NOMO-1 treated with dmso at 0.1 percent for 144 hours (cell line): ENCODE results near the gene BMP3.
"Not testable (repeated sequence)": the region's sequence is repeated elsewhere in the genome, so short reads cannot be mapped to it uniquely, and the experiment has no call there.

Experiments
- DNase-seq: peaks from one replicate; lab custom pipeline; 2025; ENCODE audit not compliant: unreplicated experiment; lab: John Stamatoyannopoulos, UW

Gene BMP3, protein sequence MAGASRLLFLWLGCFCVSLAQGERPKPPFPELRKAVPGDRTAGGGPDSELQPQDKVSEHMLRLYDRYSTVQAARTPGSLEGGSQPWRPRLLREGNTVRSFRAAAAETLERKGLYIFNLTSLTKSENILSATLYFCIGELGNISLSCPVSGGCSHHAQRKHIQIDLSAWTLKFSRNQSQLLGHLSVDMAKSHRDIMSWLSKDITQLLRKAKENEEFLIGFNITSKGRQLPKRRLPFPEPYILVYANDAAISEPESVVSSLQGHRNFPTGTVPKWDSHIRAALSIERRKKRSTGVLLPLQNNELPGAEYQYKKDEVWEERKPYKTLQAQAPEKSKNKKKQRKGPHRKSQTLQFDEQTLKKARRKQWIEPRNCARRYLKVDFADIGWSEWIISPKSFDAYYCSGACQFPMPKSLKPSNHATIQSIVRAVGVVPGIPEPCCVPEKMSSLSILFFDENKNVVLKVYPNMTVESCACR

DNA sequence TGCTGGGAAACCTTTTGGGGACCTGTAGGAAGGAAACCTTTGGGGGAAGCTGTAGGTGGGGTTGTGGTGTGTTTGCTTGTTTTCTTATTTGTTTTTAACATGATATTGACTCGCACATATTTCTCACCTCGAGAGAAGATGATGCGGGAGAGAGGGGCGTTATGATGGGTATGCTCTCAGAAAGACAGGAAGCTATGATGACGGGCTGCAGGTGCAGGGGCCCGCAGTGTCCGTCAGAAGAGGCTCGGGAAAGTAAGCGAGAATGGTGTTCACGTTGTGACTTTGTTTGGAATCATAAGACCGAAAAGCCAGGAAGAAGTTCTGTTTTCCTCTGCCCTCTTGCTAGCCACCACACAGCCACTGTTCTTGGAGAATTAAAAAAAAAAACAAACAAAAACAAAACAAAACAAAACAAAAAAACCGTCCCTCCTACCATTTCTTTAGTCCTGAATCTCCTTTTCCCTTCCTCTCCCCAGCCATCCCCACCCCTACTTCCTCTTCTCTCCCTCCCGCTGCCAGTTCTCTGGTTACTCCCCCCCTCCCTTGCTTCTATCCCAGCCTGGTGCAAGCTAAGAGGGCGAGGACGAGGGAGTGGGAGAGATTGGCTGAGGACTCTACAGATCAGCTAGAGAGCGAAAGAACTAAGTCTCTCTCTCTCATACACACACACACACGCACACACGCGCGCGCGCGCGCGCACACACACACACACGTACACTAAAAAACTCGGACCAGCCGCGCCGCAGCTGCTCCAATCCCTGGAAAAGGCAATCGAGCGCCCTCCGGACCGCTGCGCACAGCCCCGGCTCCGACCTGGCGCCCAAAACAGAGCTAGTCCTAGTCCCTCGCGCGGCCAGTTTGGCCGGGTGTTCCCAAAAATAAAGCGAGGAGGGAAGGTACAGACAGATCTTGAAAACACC lies at the start of gene BMP3:
Gene BMP3, plus strand, starts transcription at position 648 of the 920 bp plus-strand sequence. CDS start 577 bp downstream, outside the sequence.
- DNase-seq: no peak

DNA sequence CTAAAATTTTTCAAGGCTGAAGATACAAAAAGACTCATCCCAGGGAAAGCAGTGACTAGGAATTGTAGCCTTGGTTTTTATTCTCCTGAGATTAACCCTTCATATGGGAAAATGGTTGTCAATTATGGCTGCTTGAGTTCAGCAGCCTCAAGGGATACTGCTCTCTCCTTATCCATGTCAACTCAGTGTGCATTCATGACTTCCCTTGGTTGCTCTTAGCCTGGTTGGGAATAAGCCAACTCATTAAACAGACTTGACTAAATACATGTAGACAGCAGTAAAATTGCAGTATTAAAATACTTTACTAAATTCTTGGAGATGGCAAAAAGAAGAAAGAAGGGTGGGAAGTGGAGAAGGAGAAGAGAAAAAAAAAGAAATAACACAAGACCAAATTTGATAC lies 44.5 kb upstream of the BMP3 start:
- no peak for DNase-seq

DNA sequence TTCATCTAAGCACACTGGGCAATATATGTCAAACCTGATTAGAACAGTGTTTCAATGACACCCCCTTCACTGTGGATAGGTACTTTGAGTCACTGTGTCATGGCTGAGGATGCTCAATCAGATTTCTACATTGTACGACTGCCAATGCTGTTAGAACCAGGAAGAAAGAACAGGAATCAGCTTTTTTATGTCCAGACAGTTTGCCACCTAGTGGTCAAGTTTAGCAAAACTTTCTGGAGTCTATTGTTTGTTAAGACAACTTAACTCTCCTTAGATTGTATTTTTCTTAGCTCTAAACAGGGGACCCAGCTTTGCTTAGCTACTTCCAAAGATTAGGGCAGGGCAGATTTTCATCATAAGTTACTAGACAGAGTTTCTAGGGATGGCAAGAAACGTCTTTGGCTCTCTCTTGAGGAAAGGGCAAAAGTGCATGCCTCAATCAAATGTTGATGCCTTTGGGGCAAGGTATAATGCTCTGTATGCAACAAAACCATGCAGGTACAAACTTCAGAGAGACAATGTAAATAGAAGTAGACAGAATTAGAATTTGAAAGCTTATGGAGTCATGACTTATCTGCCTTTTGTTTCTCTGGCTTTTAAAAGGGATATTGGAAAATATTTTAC lies 40.5 kb upstream of the BMP3 start:
- no peak for DNase-seq

DNA sequence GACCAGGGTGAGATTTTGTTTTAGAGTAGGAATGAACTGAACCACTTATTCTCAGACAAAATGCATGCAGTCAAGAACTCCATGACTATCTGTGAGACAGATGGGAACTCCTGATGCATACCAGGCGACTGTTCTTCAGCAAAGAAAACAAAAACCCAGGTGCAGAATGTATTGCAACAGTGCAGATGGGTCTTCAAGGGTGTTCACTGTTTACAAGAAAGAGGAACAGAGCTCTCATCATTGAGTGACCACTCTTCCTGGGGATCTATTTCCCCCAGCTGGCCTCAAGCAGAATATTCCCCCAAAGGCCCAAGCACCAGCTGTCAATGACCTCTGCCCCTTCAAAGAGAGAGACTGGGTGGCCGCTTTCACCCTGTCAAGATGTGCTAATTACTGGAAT lies 39.7 kb upstream of the BMP3 start:
- DNase-seq: no peak

DNA sequence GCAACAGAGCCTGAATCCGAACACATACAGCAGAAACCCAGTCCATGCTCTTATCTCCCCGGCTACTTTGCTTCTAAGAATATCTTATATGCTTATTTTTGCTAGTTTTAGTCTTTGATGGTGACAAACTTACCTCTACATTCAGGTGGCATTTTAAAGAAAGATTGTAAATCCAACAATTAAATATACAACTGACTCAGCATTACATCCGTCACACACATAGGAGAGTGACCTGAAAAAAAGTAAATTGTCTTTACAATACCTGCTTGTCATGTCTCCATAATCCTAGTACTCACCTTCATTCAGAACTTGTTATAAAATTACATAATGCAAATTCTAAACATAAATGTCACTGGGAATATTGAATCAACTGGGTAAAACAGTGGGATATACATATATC lies 30.6 kb upstream of the BMP3 start:
- DNase-seq: no peak

DNA sequence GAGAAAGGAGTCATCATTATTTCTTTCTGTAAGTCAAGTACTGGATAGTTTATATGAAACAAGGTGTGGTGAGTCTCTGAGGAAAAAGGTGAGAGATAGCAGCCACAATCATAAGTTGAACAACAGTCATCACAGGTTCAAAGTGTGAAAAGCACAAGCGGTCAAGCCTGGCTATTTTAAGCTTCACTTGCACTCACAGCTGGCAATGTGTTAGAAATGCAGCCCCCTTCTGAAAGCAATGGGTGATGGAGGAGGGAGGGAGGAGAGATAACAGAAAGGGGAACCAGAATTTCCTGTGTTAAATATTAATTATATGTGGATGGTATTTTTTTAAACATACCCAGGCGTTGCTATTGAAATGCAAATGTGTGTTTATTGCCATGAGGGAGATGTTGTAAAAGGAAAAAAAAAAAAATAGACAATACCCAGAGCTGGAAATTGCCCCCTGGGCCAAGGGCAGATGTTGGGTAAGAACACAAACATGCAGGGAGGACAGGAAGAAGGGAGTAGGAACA lies 26.9 kb upstream of the BMP3 start:
- DNase-seq: no peak

DNA sequence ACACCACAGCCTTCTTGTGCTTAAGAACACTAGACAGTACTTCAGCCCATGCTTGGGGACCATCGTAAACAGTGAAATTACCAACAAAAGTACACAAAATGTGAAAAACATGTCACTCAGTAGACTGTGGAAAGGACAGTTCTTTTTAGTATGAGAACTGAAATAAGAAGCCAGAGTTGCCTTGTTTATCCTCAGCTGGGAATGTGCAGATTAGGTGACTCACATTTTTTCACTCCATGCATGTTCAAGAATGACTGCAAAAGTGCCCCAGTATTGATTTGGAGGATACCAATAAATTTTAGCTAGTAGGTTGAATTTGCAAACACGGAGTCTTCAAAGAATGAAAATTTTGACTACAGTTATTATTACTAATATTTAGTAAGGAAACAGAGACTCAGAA lies 23.1 kb upstream of the BMP3 start:
- DNase-seq: no peak

DNA sequence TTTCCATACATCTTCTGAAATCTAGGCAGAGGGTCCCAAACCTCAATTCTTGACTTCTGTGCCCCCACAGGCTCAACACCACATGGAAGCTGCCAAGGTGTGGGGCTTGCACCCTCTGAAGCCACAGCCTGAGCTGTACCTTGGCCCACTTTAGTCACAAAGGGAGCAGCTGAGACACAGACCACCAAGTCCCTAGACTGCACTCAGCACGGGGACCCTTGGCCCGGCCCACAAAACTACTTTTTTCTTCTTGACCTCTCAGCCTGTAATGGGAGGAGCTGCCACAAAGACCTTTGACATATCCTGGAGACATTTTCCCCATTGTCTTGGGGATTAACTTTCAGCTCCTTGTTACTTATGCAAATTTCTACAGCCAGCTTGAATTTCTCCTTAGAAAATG lies 13.9 kb upstream of the BMP3 start:
- not testable (repeated sequence) for DNase-seq

DNA sequence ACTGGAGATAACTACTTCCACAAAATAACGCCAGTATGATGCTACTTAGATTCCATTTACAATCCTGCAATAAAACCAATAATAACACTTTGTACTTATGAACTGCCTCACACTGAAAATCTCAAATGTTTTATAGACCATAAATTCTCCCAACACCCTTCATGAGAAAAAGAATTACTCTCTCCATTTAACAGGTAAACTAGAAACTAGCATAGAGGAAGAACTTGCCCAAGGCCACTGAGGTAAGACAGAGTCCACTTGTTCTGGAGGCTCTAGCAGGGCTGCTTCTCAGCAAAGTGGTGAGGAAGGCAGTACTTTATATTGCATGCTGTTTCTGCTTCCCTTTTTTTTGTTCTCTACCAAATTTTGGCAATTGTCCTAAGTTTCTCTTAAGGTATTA lies 11.5 kb upstream of the BMP3 start:
- DNase-seq: no peak

DNA sequence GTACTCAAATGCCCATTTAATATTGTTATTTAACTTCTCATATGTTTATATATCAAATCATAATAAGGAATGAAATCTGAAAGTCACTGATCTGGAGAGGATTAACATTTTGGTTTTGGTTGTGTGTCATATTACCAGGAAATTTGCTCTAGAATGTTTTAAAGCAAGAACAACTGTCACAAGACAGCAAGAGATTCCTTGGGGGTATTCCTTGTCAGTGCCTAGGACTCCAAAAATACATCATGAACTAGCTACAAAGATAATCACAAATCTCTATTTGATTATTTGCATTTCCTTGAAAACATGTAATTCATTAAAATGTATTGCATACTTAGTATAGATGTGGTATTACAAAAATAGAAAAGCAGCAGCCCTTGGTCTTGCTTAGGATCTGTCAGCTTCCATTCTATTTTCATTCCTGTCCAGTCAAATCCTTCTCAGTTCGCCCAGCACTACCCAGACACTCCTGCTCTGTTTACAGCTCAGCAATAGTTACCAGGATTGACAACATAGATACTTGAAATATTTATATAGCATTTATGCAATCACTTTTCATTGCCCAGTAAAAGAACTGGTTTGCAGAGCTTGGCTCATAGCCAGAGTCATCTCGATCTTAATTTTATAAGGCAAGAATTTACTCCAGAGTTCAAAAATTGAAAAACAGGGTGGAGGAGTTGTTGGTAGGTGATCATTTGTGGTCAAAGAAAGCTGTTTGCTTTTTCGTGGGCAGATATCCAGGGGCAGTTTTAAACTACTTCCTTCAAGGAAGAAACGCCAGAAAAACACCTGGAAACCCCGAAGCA lies 9.2 kb upstream of the BMP3 start:
- DNase-seq: no peak

DNA sequence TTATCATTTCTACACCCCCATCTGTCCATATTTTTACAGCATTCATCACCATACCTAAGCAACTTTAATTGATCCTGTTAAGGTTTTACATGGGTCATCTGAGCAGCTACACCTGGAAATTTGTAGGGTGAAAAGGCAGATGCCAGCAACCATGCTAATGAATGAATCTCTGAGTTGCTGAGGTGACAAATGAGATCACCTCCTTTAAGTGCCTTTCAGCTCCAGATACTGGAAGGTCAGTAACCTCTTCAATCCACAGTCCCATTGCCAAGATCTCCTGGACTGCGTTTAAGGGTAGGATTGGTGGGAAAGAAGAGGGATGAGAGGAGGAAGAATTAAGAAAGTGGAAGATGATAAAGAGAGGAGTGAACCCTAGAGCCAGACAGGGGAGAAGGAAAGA lies 8.5 kb upstream of the BMP3 start:
- DNase-seq: no peak

DNA sequence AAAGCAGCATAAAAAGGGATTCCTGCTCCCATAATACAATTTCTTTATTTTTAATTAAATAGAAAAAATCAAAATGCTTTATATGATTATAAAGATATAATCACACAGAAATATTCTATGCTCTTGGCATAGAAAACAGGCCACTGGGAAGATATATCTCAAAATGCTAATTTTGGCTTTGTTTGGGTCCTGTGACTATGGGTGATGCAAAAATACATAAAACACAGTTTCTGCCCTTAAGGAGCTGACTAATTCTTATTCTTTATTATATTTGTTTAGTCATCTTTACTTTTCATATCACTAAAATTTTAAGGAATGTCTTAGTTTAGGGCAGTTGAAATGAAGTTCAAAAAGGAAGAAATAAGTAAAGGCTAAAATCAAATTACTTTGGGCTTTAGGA lies 7.0 kb upstream of the BMP3 start:
- DNase-seq: no peak

DNA sequence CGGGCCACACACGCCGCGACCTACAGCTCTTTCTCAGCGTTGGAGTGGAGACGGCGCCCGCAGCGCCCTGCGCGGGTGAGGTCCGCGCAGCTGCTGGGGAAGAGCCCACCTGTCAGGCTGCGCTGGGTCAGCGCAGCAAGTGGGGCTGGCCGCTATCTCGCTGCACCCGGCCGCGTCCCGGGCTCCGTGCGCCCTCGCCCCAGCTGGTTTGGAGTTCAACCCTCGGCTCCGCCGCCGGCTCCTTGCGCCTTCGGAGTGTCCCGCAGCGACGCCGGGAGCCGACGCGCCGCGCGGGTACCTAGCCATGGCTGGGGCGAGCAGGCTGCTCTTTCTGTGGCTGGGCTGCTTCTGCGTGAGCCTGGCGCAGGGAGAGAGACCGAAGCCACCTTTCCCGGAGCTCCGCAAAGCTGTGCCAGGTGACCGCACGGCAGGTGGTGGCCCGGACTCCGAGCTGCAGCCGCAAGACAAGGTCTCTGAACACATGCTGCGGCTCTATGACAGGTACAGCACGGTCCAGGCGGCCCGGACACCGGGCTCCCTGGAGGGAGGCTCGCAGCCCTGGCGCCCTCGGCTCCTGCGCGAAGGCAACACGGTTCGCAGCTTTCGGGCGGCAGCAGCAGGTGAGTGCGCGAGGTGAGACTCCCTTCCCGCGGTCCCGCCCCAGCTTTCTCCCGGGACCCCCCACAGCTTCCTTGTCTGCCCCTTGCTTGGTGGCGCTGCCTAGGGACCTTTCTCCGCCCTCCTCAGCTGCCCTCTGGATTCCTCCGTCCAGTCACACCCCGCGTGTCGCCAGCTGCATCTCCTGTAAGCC lies 678 bp downstream of the BMP3 start:
- DNase-seq: no peak

DNA sequence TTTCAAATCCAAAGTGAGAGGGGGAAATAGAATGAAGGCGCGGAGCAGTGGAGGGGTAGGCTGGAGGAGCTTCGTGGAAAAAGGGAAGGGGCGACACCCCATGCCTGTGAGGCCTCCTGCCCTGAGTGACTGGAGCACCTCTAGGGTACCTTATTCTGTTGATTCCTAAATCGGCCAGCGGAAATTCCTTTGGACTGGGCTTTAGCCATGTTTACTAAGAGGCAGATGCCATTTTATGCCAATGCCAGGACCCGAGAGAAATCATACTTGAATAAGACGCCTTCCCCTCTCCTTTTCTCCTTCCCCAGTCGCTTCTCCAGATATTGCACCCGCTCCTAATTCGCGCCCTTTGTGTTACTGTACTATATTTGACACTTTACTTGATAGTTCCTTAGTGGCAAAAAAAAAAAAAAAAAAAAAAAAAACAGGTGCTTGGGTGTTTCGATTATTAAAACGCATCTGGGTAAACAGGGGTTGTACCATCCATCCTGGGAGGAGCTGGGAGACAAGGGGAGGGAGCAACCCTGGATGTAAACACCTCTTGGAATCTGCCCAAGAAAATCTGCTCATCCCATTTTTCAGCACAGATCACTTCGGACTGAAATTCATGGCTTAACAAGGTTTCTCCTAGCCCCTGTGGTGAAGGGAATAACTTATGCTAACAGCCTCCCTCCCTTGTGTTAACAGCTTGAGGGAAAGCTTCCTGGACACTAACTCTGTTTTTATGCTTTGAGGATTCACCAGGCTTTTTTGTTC lies 1.5 kb downstream of the BMP3 start:
- no peak for DNase-seq

DNA sequence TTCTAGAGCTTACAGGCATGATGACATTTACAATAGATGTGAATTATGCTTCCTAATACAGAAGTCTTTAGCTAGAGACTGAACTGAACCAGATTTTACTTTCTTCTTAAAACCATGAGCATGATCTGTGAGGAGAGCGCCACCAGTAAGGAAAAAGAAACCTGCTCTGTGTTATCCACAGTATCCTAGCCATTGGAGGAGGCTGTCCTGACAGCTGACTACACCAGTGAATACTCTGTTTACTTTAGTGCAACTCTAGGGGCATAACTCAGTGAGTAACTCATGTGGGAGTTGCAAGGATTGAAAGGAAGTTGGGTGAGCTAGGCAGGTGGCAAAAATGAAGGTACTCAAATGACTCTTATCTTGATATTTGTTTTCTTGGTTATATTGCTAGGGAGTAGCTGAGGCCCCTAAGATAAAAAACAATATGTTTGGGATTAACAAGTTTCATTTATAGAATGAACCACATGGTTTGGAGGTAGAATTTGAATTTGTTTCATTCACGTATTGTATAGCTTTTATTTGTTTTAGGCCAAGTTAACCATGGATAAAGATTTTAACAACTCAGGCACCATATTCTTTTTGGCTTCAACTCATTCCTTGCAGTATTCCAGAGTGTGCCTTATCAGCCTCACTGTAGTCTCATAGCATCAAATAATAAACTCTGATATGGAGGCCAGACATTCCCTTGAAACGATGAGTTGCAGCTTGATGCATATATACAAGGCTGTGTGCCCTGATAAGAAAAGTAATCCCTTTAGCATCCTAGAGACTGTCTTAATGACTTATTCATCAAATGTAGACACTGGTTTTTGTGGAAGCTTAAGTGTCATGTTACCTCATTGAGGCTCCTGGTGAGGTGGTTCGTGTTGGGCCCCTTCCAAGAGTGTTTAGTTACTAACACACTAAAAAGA lies 2.5 kb downstream of the BMP3 start:
- DNase-seq: no peak

DNA sequence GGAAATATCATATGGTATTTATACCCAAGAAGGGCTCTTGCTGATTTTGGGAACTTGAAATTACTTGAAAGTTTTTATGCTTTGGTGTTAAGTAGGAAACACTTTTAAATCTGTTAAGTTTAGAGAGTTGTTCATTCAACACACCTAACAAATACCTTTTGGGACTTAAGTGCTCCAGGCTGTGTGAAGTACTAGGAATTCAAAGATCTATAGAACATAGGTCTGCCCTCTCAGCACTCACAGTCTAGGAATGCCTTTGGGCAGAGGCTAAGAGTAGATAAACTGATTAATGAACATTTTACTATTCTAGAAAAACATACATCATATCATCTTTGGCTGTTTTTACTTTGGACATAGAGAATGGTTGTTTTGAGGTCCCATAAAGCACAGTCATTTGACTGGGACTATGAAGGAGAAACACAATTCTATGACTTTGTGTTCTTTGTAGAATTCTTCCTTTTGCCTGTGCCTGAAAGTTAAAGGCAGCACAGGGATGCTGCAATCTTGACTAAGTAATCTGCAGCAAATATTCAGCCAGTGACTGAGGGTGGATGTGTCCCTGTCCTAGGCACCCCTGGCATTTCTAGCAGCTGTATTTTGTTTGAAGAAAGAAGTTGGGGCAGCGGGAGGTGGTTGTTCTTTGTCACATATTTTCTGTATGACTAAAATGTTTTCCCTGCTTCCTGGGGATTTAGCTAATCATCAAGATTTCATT lies 8.3 kb downstream of the BMP3 start:
- DNase-seq: no peak

DNA sequence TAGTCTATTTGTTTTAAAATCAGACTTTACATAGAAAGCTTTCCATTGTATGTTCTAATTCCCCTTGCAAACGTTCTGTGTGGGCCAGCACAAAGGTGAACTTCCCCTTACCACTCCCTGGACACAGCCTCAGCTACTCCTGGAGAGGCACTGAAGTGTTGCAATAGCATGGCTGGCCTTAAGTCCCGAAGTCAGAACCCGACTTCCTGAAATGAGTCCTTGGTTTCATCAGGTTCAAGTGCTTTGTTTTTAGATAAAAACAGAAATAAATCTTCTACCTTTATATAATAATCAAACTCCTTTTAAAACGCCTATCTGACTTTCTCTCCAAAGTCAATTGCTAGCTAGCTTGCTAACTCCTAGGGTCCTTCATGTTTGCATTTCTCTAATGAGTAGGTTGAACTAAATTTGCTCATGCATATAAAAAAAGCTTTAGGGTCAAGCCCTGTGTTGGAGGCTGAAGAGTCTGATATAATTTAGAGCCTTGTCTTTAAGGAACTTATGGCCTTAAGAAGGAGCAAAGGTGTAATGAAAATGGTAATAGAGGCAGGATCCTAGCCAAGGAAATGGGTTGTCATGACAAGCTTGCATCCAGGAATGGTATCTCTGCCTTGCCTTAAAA lies 9.0 kb downstream of the BMP3 start:
- DNase-seq: peak; percentile 15
